Activated CD4-positive, alpha-beta T cell treated with anti-CD3 and anti-CD28 coated beads, Interleukin-2, amount 10 ng/mL, durations not matched to agents 7 days and 5 days (primary cell): ENCODE data around the gene ANO6. TPM values are rescaled to one million over a fixed set of nuclear protein-coding genes. Genes with fewer than 3 reads are reported as not detected.

Experiments
- CTCF ChIA-PET: fragments of 350-600 bp; sonication (Branson Sonifier 250); formaldehyde crosslinking; loops from one replicate; lab custom pipeline; 2021; ENCODE audit warnings: antibody characterized with exemption; lab: Charles Lee
- POLR2A ChIA-PET: fragments of 350-600 bp; sonication (Branson Sonifier 250); formaldehyde crosslinking; loops from one replicate; lab custom pipeline; 2021; ENCODE audit warnings: antibody characterized with exemption; lab: Charles Lee
- DNase-seq: peaks from one replicate; pipeline ENCODE4 v3.0.0-alpha.2; 2020
- H3K27ac Mint-ChIP-seq: one replicate; pipeline ENCODE4 v1.8.0; 2021; ENCODE audit warnings: mild to moderate bottlenecking, moderate library complexity, mixed read lengths
- H3K27me3 Mint-ChIP-seq: one replicate; pipeline ENCODE4 v1.8.0; 2021; ENCODE audit warnings: mixed read lengths
- H3K36me3 Mint-ChIP-seq: one replicate; pipeline ENCODE4 v1.8.0; 2021; ENCODE audit warnings: low read depth, mixed read lengths
- H3K4me1 Mint-ChIP-seq: one replicate; pipeline ENCODE4 v1.8.0; 2021; ENCODE audit warnings: mixed read lengths
- H3K4me3 Mint-ChIP-seq: one replicate; pipeline ENCODE4 v1.8.0; 2021; ENCODE audit warnings: mild to moderate bottlenecking, moderate library complexity, mixed read lengths
- H3K9me3 Mint-ChIP-seq: one replicate; pipeline ENCODE4 v1.8.0; 2021; ENCODE audit warnings: mixed read lengths
- total RNA-seq, 2 experiments: library from RNA; stranded (reverse); gene quantifications; one replicate each; pipeline ENCODE4 v1.2.3, GENCODE V29; 2021

Gene ANO6
- total RNA-seq, 2 experiments from 2014 or later = 27.3 to 32.0 TPM

DNA sequence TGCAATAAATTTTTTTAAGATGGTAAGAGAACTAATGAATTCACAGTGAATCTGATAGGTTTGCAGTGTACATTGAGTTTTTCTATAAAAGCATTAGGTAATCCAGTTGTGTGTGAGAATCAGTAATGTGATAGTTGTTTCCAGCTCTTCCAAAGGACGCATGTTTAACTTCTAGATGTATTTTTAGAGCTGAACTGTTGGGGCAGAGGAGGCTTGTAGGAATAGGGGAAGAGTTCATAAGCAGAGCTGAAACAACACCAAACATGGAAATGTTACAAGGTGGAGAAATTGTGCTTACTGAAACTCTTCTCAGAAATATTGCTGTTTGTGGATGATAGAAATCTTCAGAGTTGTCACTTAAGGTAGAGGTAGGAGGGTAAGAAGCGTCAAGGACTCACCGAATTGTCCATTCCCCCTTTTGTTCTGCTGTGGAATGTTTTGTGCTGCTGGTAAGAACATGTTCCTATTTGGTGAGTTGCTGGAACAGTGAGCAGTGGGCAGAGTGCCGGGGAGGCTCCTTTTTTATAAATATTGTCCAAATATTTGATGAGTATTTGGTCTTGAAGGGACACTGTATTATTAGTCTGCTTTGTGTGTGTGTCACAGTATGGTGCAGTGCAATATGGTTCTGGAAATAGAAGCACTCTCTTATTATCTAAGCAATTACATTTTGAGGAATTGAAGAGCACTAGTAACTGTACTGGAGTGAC lies 76.7 kb downstream of the ANO6 start:
- Mint-ChIP-seq H3K4me3 (no peak overlapping the region), H3K27me3 (no peaks in the 10 kb centered on the region), H3K36me3 (no peaks in the 10 kb centered on the region), H3K9me3 (no peaks in the 10 kb centered on the region), H3K4me1 (no peaks in the 10 kb centered on the region), H3K27ac (no peak overlapping the region)
- DNase-seq = no peak
- POLR2A ChIA-PET = no interaction called here
- CTCF ChIA-PET = interaction anchor here (0.7 kb wide), 1 partner anchor 16 kb away, joined by 3 read pairs; no protein-coding TSS in a partner anchor

DNA sequence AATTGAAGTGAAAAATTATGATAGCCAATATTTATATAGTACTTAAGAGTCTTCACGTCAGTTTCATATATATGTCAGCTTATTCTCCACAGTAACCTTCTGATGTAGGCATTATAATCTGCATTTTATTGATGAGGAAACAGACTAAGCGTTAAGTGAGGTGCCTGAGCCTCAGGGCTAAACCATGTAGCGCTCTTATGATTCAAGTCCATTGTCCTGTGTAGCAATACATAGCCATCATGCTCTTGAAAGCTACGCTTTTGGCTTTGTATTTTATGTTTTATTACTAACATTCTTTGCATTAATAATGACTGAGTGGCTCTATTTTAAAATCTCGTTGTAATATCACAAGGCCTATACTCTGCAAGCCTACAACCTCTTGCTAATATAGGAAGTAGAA lies 79.0 kb downstream of the ANO6 start:
- CTCF ChIA-PET = no interaction called here
- H3K9me3 Mint-ChIP-seq = no peaks in the 10 kb centered on the region
- H3K27ac Mint-ChIP-seq = no peak overlapping the region
- H3K27me3 Mint-ChIP-seq = no peaks in the 10 kb centered on the region
- H3K4me1 Mint-ChIP-seq = no peaks in the 10 kb centered on the region
- DNase-seq = no peak
- POLR2A ChIA-PET = no interaction called here
- H3K4me3 Mint-ChIP-seq = no peak overlapping the region
- H3K36me3 Mint-ChIP-seq = no peaks in the 10 kb centered on the region

DNA sequence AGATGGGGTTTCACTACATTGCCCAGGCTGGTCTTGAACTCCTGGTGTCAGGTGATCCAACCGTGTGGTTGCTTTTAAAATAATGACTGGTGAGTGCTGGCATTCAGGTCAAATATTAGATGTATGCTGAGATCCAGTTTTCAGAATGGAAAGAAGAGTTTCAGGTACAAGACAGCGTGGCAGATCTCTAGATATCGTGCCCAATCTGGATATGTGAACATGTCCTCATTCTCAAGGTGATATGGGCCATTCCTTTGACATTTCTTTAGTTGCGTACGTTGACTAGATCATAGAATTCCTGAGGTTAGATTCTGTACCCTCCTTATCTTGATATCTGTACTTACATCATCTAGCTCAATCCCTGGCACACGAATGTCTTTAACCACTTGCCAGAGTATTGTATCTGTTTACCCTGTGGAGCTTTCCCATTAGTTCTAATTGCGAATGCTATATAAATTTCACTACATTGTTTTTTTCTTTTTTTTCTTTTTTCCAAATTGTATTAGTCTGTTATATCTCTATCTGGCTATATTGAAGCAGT lies 80.2 kb downstream of the ANO6 start:
- CTCF ChIA-PET = no interaction called here
- H3K27me3 Mint-ChIP-seq = no peaks in the 10 kb centered on the region
- POLR2A ChIA-PET = interaction anchor here (0.7 kb wide), 1 partner anchor 376 kb away, joined by 3 read pairs; no protein-coding TSS in a partner anchor

DNA sequence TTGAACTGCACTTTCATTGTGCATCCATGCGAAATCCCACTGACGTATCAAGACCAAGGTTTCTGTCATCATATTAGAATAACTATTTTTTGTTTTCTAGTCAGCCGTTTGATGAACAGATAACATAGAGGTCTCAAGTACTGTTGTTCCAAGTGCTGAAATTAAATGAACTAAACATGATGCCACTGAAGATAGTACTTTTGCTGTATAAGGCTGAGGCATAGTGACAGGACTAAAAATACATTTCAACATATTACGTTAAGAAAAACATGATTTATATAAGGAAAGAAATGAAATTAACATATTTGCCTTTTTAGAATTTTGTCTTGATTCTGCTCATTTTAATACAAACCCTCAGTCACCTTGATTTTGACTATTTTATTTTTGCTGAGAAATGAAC lies 82.2 kb downstream of the ANO6 start:
- no peak for DNase-seq
- no peak overlapping the region for H3K27ac Mint-ChIP-seq
- ChIA-PET CTCF (no interaction called here), POLR2A (no interaction called here)
- H3K36me3 Mint-ChIP-seq = peaks cover 2% of the 10 kb centered on the region
- H3K27me3 Mint-ChIP-seq = no peaks in the 10 kb centered on the region
- H3K4me1 Mint-ChIP-seq = no peaks in the 10 kb centered on the region
- no peak overlapping the region for H3K4me3 Mint-ChIP-seq
- no peaks in the 10 kb centered on the region for H3K9me3 Mint-ChIP-seq

More for the DNA sequence above, 80.2 kb downstream of the ANO6 start:
- Mint-ChIP-seq H3K9me3 (no peaks in the 10 kb centered on the region), H3K36me3 (no peaks in the 10 kb centered on the region), H3K27ac (no peak overlapping the region), H3K4me1 (no peaks in the 10 kb centered on the region), H3K4me3 (no peak overlapping the region)
- no peak for DNase-seq

DNA sequence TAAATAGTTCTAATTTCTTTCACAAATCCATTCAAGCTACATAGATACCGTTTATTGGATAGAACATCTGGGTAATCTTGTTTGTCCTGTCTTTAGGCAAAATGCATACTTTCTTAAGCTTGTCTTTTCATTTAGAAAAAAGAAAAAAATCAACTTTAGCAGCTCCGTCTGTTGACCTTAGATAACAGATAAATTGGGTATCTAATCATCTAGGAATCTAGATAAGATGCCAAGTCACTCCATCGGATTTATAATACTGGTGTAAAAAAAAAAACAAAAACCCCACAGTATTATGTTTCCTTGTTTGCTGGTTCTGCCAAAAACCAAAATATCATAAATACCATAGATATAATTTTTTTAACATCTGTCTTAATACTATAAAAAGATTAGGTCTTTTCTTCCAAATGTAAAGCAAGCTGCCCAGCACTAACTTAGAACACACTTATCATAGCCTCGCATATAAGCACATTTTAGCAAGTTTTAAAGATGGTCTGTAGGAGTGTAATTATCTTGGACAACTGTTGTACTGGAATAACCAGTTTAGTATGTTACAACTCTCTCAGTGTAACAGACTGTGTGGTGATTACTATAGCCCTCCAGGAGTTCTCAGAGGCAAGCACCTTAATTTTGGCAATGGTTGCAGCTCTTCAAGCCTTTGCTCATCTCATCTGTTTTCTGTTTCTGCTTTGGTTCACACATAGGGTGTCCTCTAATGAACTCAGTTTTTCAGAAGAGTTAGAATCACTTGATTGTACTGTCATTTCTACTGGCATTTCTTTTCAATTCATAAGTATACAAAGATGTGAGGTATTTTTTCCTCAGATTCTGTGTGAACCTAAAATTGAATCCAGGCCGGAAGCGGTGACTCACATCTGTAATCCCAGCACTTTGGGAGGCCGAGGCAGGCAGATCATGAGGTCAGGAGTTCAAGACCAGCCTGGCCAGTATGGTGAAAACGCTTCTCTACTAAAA lies 83.1 kb downstream of the ANO6 start:
- DNase-seq = no peak
- H3K36me3 Mint-ChIP-seq = peaks cover 5% of the 10 kb centered on the region
- ChIA-PET CTCF (interaction anchor here (0.6 kb wide), 1 partner anchor 754 kb away, joined by 3 read pairs; no protein-coding TSS in a partner anchor), POLR2A (no interaction called here)
- H3K9me3 Mint-ChIP-seq = no peaks in the 10 kb centered on the region
- no peaks in the 10 kb centered on the region for H3K4me1 Mint-ChIP-seq
- H3K27ac Mint-ChIP-seq = no peak overlapping the region
- no peaks in the 10 kb centered on the region for H3K27me3 Mint-ChIP-seq
- H3K4me3 Mint-ChIP-seq = no peak overlapping the region

DNA sequence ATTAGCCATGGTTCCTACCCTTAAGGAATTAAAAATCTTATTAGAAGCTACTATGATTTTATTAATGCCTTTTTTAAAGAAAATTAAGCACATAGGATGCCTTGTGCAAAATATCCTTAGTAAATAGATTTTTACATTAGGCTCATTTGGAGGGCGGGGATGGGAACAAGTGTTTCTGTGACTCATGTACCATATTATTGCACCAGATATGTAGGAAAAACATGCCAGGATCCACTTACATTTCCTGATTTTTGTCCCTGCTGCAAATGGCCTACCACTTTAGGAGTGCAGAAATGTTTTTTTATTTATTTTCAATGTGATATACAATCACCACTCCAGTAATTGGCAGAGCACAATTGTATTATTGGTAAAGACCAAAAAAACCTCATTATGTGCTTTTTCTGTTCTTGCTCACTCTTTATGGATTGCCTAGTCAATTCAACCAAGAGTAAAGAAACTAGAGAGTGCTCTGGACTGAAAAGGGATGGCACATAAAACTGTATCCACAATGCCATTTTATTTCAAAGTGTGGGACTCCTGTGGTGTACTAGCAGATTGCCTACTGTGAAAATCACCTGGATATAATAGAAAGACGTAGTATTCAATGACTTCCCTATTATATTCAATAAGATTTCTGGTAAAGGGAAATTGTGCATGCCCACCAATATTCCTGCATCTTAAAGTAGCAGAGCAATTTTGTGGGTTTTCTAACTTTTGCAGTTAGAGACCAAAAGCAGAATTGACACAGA lies 86.9 kb downstream of the ANO6 start:
- DNase-seq = no peak
- peaks cover 15% of the 10 kb centered on the region for H3K36me3 Mint-ChIP-seq
- no peak overlapping the region for H3K4me3 Mint-ChIP-seq
- ChIA-PET POLR2A (no interaction called here), CTCF (interaction anchor here (1.1 to 1.5 kb wide), 2 partner anchors 8 to 16 kb away, joined by 3 to 4 read pairs; no protein-coding TSS in a partner anchor)
- H3K4me1 Mint-ChIP-seq = no peaks in the 10 kb centered on the region
- H3K27ac Mint-ChIP-seq = no peak overlapping the region
- no peaks in the 10 kb centered on the region for H3K27me3 Mint-ChIP-seq
- H3K9me3 Mint-ChIP-seq = no peaks in the 10 kb centered on the region

DNA sequence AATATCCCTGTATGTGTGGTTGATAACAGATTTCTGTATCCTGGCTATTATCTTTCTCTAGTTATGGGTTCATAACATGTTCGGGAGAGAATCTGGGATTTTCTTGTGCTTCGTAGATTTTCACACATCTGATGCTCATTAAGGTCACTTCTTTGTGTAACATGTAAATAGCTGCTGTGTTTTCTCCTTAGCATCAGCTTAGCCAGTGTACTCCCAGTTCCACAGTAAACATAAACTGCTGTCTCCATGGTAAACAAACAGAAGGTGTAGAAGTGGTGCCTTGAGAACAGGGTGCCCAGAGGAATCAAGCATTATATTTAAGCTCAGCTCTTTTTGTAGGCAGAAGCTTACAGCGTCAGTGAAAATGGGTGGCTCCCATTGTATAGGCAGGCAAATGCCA lies 88.0 kb downstream of the ANO6 start:
- H3K36me3 Mint-ChIP-seq = peaks cover 15% of the 10 kb centered on the region
- H3K4me1 Mint-ChIP-seq = no peaks in the 10 kb centered on the region
- H3K9me3 Mint-ChIP-seq = no peaks in the 10 kb centered on the region
- H3K4me3 Mint-ChIP-seq = no peak overlapping the region
- CTCF ChIA-PET = interaction anchor here (1.1 kb wide), 1 partner anchor 17 kb away, joined by 3 read pairs; no protein-coding TSS in a partner anchor
- POLR2A ChIA-PET = no interaction called here
- H3K27me3 Mint-ChIP-seq = no peaks in the 10 kb centered on the region
- DNase-seq = no peak
- no peak overlapping the region for H3K27ac Mint-ChIP-seq

DNA sequence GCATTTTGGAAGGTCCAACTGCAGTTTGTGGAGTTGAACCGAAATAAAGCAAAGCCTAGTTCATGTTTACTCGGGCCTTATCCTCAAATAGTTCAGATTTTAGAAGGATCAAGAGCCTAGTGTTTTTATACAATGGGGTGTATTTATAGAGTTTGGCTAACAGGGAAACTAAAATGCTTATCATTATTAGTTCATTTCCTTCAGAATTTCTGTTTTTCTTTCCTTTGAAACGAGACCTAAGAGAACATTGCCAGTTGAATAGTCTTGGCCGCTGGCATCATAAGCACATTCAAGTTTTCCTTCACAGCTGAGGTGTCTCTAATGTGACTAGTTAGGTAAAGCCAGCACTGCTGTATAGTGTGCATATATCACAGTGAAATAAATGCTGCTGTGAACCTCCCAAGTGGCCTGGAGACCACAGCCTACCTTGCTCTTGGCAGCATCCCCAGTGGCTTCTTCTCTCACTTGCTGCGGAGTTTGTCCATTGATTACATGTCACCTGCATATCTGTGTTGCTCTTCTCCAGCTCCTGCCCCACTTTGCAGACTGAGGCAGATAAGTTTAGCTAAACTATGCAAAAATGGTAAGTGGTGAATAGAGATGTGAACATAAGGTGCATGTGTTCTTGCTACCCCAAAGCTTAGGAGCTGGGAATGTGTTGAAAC lies 88.8 kb downstream of the ANO6 start:
- POLR2A ChIA-PET = no interaction called here
- Mint-ChIP-seq H3K4me3 (no peak overlapping the region), H3K9me3 (no peaks in the 10 kb centered on the region), H3K27ac (no peak overlapping the region), H3K36me3 (peaks cover 15% of the 10 kb centered on the region), H3K27me3 (no peaks in the 10 kb centered on the region), H3K4me1 (no peaks in the 10 kb centered on the region)
- no peak for DNase-seq
- CTCF ChIA-PET = no interaction called here

DNA sequence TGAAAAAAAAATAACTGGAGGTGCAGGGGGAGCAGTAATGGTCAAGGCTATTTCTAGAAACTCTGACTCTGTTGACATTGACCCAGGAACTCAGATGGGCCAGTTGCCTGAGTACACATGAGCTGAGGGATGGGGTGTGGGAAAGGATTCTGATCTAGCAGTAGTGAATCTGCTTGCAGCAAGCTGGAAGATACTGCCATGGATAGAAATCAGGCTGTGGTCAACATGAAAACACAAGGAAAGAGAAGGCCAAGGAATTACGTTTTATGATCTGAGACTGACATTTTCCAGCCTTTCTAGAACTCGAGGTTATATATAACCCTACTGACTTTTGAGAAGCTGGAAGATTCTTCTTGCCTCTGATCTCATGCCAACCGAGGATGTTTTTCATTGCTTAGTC lies 90.0 kb downstream of the ANO6 start:
- Mint-ChIP-seq H3K4me3 (no peak overlapping the region), H3K27me3 (no peaks in the 10 kb centered on the region), H3K4me1 (no peaks in the 10 kb centered on the region), H3K36me3 (peaks cover 15% of the 10 kb centered on the region), H3K27ac (no peak overlapping the region), H3K9me3 (no peaks in the 10 kb centered on the region)
- DNase-seq = no peak
- POLR2A ChIA-PET = no interaction called here
- CTCF ChIA-PET = interaction anchor here (1.0 kb wide), 1 partner anchor 185 kb away, joined by 4 read pairs; no protein-coding TSS in a partner anchor

DNA sequence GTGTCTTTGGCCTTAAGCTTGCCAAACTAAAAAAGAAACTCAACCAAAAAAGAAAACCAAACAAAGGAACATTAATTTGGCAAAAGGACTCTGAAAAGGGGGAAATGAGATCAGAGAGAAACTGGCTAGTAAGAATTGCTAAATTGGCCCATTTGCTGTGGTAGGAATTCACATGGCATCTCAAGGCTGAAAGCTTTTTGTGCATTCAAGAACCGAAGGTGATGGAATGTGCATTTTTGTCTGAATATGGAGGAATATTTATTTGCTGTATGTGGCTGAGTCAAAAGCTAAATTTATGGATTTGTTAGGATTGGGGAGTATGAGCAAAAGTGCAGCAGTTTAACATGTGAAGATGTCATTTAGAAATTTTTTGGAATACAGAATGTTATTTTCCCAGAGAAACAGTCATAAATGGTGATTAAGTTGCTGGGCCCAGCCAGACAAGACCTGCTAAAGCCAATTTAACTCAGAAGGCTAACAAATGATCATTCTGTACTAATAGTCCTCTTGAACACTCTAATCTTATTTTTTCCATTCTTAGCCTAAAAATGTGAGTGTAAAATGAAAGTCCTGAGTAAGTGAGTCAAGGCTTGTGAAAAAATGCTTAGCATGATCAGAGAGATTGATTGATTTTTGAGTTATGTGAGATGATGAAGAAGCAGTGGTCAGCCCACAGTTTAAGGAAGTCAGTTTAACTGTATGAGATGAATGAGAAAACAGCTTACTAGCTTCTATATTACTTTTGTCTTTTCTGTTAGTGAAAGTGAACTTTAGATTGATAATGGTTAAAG lies 94.1 kb downstream of the ANO6 start:
- no peak for DNase-seq
- POLR2A ChIA-PET = no interaction called here
- H3K9me3 Mint-ChIP-seq = peaks cover 4% of the 10 kb centered on the region
- CTCF ChIA-PET = interaction anchor here (1.2 kb wide), 1 partner anchor 8 kb away, joined by 4 read pairs; no protein-coding TSS in a partner anchor
- no peak overlapping the region for H3K27ac Mint-ChIP-seq
- peaks cover 11% of the 10 kb centered on the region for H3K36me3 Mint-ChIP-seq
- no peak overlapping the region for H3K4me3 Mint-ChIP-seq
- H3K4me1 Mint-ChIP-seq = peaks cover 6% of the 10 kb centered on the region
- no peaks in the 10 kb centered on the region for H3K27me3 Mint-ChIP-seq

DNA sequence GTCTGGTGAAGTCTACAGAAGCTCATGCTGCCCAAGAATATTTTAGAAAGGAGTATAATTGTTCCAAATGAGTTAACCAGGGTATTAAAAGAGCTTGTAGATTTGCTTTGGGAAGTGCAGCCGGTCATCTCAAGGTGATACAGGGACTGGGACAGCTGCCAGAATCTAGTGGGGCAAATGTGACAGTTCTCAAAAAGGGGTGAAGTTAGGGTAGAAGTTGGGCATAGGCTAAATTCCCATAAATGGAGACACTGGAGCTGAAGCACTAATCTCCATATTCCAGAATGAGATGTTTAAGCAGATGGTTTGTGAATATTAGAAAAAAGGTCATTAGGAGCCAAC lies 94.7 kb downstream of the ANO6 start:
- H3K4me1 Mint-ChIP-seq = peaks cover 11% of the 10 kb centered on the region
- CTCF ChIA-PET = interaction anchor here (1.2 kb wide), 1 partner anchor 8 kb away, joined by 4 read pairs; no protein-coding TSS in a partner anchor
- POLR2A ChIA-PET = no interaction called here

More for the DNA sequence above, 94.7 kb downstream of the ANO6 start:
- no peak overlapping the region for H3K27ac Mint-ChIP-seq
- peaks cover 12% of the 10 kb centered on the region for H3K36me3 Mint-ChIP-seq
- no peak for DNase-seq
- peaks cover 4% of the 10 kb centered on the region for H3K9me3 Mint-ChIP-seq
- no peak overlapping the region for H3K4me3 Mint-ChIP-seq
- no peaks in the 10 kb centered on the region for H3K27me3 Mint-ChIP-seq
